Fibroblast of upper back skin (primary cell): ENCODE measurements around the gene ZDHHC7.
"Not testable (repeated sequence)": the region's sequence is repeated elsewhere in the genome, so short reads cannot be mapped to it uniquely, and the experiment has no call there.

ENCODE experiments used
- DNase-seq: peaks from one replicate; pipeline ENCODE4 v3.0.0-alpha.2; 2013

The ZDHHC7 gene

DNA sequence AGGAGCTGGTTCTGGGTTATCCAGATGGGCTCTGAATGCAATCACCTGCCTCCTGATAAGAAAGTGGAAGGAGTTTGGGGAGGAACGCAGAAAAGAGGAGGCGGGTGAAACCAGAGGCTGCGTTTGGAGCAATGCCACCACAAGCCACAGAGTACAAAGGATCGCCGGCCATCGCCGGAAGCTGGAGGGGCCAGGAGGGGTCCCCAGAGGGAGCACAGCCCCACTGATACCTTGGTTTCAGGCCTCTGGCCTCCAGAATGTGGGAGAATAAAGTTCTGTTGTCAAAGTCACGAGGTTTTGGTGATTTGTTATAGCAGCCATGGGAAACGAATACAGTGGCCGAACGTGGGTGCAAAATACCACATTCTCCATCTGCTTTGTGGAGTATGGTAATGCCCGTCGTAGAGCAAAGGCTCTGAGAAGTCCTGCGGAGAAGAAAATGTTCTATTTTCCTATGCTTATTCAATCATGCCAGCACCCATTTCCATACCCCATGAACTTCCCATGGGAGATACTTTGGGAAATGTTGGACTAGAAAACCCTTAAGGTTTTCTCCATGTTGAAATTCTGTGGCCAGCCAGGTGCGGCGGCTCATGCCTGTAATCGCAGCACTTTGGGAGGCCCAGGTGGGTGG lies 51.4 kb downstream of the ZDHHC7 start:
- no peak for DNase-seq

DNA sequence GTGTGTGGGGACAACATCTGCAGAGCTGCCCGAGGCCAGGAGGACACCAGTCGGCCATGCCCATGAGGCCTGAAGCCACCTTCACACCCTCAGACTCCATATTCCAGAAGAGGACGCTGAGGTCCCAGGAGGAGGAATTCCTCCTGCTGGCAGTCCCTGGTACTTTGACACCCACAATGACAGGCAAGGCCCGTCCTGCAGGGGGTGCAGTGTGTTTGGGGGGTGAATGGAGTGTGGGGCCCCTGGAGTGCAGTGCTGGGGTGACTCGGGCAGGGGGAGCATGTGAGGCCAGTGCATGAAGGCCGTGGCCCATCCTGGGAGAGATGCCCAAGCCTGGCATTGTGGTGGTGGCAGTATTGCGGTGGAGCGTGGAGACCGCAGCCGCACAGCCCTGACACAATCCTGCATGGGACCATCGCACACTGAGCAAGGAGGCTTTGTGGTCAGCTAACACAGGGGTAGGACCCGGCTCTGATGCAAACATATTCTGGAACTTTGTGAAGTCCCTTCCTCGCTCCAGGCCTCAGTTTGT lies 52.2 kb downstream of the ZDHHC7 start:
- DNase-seq = no peak

DNA sequence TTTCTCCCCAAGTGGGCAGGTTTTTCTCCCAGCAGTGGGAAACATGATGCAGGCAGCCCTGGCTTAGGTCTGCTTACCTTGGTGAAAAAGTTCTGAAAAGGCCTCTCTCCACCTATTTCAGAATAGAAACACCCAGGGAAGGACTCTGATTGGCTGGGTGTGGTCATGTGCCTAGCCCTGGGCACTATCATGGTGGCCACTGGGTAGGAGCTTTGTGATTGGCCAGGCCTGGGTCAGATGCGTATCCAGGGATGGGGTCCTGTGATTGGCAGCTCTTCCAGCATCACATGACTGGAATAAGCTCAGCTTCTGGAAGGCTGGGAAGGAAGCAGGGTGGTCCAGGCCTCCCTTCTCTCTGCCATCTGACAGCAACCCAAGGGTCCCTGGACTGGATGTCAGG lies 53.5 kb downstream of the ZDHHC7 start:
- no peak for DNase-seq

DNA sequence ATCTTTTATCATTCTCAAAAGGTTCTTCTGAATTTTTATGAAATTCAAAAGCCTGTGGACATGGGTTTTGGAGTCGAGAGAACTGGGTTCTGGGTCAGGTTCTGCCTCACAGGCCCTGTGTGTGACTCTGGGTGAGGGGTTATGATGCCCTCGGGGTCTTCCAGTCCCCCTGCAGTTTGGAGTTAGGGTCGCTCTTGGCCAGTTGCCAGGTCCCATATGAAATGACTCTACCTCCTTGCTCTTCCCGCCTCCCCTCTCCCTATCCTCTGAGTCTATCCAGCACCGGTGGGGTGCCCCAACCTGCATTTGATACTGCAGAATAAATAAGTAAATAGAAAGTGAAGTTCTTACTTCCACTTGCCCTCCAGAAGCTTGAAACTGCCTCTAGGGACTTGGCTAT lies 54.1 kb downstream of the ZDHHC7 start:
- no peak for DNase-seq

DNA sequence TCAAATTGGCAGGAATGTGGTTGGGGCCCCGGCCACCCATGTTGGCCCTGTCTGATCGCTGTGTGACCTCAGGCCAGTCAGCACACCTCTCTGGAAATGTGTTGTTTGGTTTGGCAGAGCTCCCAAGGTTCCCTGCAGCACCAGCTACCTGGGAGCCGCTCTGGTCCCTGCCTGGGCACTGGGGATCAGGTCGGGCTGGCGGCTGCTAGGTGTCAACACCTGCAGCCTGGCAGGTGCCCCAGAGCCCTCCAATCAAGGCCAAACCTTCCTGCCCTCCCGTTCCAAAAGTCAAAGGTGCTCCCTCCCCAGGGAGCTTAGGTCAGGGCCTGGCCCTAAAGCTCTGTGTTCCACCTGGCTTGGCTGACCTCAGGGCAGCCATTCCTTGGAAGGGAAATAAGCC lies 55.9 kb downstream of the ZDHHC7 start:
- DNase-seq = no peak

DNA sequence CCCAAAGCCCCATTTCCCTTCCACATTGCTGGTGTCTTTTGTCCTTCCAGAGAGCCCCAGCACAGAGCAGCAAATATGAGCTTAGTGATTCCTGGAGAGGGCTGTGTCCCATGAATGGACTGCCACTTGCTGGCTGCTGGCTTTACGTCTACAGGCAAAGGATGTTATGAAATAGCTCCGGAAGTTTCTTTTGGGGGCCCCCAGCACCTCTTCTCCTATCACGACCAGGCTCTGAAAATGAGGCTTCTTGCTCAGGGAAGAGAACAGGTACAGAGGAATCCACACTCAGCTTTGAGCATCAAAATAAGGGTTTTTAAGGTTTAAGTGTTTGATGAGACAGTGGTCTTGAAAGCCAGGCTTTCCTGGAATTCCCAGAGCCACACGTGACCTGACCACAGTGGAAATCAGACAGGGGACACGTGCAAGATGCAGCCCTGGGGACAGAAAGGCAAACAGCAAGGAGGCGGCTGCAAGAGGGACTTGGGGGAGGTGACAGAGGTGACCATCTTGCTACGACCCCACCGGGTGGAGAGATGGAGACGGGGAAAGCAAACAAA lies 58.1 kb downstream of the ZDHHC7 start:
- no peak for DNase-seq

DNA sequence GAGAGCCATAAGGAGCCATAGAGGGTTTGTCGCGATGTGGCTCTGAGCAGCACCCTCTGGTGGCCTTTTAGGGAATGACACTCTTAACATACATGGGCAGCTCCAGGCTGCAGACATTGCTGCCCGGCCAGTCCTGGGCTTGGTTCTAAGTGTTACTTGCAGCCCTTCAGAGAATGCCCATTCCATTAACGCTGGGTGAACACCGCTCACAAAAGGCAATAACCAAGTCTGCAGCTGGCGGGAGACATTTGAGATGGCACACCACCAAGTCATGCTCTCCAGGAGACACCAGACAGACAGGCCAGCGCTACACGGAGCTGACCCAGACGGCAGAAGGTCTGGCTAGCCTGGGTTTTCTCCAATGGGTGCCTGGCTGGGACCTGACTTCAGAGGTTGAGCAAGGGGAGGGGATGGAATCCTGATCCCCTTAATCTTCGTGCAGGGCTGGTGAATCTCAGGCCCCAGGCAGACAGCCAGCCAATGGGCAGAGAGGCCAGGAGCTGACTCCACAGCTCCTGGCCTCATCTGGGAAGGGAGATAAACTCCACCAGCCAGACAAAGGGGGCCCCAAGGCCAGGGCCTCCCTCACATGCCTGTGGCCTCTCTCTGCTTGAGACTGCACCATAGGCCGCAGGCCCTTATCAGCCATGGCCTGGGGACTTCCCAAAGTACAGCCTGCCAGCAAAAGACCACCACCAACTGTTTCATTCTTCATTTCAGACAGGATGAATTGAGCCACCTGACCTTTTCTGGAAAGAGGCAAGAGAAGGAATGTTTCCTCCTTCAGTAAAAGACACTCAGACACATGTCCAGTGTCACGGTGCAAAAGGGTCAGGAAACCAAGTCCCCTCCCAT lies 58.8 kb downstream of the ZDHHC7 start:
- DNase-seq = peak; percentile 78

DNA sequence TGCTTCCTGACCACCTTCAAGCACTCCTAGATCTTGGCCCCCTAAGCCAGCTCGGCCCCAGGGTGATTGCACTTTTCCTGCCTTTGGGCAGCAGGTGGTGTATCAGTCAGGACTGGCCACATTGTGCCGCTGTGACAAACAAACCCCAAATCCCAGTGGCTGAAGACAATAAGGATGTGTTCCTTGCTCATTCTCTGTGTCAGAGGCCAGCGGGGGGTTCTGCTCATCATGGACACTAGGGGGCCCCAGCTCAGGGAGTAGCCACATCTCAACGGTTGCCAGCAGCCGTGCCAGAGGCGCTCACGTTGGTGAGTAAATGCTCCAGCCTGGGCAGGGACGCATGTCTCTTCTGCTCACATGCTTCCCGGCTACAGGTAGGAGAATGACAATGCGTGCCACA lies 60.4 kb downstream of the ZDHHC7 start:
- DNase-seq = no peak

DNA sequence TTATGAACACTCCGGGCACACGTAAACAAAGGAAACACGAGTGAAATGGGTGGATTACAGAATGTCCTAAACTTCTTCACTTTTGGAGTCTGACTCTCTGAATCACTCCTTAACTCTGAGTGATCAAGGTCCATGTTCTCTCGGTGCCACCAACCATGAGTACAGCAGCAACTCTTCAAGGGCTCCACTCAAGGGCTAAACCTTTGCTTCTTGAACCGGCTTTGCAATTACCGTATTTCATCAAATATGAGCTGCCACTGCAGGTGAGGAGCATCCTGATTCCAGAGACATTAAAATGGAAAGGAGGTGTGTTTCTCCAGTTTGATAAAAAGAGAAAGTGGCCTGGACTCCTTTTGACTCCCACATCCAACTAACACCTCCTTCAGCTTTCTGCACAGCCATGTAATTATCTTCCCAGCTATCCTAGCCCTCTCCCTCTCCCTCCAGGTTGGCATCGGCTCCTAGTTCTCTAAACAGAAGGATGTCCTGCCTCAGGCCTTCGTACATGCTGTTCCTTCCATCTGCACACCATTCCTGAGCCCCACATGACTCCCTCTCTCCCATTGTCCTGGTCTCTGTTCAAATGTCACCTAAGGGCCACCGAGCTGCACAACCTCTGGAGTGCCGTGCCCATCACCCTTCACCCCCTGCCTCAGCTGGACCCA lies 61.4 kb downstream of the ZDHHC7 start:
- DNase-seq = no peak

DNA sequence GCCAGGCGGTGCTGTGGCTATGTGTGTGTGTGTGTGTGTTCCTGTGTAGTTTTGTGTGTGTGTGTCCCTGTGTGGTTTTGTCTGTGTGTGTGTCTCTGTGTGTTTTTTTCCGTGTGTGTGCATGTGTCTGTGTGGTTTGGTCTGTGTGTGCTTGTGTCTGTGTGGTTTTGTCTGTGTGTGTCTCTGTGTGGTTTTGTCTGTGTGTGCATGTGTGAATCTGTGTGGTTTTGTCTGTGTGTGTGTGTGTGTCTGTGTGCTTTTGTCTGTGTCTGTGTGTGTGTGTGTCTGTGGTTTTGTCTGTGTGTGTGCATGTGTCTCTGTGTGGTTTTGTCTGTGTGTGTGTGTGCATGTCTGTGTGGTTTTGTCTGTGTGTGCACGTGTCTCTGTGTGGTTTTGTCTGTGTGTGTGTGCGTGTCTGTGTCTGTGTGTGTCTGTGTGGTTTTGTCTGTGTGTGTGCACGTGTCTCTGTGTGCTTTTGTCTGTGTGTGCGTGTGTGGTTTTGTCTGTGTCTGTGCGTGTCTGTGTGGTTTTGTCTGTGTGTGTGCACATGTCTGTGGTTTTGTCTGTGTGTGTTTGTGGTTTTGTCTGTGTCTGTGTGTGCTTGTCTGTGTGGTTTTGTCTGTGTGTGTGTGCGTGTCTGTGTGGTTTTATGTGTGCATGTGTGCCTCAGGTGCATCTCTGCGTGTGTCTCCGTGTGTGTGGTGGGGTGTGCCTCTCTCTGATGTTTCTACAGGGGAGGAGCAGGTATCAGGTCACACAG lies 62.3 kb downstream of the ZDHHC7 start:
- no peak for DNase-seq

DNA sequence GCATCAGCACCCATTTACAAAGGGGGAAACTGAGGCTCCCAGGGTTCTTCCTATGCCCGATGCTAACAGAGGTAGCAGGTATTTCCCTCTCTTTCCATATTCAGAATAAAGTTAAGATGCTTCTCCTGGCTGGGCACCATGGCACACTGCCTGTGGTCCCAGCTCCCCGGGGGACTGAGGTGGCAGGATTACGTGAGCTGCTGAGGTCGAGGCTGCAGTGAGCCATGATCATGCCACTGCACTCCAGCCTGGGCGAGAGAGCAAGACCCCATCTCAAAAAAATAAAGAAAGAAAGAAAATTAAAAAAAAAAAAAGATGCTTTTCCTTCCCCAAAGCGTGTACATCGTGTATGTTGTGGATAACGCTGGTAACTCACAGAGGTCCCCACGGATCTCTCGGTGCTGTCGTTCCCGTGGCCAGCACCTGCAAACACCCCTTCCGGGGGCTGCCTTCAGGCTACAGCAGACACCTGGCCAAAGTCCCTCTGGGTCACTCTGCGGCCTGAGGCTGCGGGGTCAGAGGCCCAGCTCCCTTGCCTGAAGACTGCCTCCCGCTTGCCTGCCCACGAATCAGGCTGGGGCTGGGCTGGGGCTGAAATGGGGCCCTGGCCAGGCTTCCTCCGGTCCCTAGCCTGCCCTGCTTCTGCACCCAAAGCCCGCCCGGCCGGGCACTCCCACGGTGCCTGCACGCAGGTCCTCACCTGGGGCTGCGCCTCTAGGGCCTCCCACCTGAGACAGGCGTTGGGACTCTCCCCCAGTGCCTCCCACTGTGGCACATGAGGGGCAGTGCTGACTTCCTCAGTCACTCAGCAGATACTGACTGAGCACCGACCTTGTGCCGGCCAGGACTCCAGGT lies 63.1 kb downstream of the ZDHHC7 start:
- DNase-seq = no peak

DNA sequence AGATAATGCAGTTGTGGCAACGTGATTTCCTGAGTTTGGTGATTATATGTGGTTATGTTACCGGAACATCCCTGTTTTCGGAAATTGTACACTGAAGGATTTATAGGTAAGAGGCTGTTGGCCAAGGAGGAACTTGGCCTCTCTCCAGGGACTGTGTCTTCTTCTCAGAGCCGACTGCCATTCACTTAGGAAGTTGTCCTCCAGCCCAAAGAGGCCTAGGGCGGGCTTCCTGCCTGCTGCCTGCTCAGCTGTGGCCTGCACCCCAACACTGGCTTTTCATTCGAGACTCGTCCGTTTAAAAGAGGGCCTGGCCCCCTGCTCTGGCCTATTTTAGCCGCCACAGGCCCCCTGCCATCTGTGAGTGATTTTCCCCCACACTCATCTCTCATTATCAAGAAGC lies 64.3 kb downstream of the ZDHHC7 start:
- DNase-seq = no peak

DNA sequence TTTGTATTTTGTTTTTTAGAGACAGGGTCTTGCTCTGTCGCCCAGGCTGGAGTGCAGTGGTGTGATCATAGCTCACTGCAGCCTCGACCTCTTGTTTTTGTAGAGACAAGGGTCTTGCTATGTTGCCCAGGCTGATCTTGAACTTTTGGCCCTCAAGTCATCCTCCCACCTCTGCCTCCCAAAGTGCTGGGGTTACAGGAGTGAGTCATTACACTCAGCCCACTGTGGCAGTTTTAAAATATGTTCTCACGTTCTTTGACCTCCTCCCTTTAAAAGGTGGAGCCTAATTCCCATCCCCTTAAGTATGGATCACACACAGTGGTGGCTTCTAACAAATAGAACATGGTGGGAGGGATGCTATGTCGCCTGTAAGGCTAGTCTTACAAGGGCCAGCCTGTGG lies 67.7 kb downstream of the ZDHHC7 start:
- no peak for DNase-seq

DNA sequence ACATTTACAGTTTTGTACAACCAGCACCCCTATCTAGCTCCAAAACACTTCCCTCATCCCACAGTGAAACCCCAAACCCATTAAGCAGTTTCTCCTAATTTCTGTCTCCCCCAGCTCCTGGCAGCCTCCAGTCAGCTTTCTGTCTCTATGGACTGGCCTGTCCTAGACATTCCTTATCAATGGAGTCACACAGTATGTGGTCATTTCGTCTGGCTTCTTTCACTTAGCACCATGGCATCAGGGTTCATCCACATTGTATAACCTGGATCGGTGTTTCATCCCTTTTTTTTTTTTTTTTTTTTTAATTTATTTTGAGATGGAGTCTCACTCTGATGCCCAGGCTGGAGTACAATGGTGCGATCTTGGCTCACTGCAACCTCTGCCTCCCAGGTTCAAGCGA lies 68.5 kb downstream of the ZDHHC7 start:
- no peak for DNase-seq

DNA sequence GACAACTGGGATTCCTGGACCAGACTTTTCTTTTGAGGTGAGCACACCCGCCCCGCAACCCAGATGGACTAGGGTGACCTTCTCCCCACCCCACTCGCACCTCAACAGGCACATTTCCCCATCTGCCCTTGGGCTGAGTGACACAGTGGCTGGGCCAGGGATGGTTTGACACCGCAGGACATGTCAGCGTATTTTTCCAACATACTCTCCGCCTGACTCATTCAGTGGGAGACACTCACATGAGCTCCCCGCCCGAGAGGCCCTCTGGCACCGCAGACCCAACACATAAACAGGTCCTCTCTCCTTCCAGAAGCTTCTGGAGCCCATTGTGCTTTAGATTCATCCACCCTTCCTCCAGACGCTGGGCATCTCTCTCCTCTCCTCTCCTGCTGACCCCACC lies 69.4 kb downstream of the ZDHHC7 start:
- DNase-seq = no peak

DNA sequence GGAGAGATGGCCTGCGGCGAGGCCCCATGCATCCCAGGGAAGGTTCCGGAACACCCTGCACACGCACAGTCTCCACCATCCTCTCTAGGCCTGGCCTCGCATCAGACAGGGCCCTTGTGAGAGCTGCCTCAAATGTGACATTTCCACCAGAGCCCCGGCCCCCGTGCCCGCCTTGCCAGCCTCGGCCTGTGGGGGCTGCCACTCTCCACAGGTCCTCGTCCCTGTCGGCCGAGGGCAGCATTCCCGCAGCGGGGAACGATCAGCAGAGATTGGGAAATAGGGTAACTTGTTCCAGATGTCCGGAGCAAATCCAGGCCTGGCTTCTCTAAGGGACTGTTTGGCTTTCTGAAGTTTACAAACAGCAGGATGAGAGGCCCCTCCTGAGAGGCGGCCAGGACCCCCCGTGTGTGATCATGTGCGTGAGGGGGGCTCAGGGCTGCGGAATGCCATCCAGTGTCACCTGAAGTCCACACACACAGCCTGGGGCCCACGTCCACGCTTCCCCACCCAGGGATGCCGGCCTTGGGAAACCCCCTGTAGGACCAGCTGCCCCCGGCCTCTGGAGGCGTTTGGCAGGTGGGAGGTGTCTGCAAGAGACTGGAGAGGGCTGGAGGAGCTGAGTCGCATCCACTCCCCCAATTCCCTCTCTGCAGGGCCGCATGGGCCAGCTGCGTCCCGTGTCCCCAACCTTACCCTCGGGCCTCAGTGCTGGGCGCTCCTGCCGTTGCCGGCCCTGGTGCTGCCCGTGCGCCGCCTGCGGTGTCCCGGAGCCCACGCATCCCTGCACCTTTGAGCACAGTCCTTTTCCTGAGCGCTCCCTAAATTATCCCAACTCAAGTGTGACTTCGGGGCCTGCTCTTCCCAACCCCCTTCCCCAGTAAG lies 70.4 kb downstream of the ZDHHC7 start:
- DNase-seq = peak; percentile 60

DNA sequence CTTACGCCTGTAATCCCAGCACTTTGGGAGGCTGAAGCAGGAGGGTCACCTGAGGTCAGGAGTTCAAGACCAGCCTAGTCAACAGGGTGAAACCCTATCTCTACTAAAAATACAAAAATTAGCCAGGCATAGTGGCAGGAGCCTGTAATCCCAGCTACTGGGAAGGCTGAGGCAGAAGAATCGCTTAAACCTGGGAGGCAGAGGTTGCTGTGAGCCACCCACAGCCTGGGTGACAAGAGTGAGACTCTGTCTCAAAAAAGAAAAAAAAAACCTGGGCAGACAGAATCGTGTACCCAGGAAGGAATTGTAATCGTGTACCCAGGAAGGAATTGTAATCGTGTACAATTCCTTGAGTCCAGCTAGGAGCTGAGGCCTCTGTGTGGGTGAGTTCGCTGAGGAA lies 72.7 kb downstream of the ZDHHC7 start:
- DNase-seq = not testable (repeated sequence)

DNA sequence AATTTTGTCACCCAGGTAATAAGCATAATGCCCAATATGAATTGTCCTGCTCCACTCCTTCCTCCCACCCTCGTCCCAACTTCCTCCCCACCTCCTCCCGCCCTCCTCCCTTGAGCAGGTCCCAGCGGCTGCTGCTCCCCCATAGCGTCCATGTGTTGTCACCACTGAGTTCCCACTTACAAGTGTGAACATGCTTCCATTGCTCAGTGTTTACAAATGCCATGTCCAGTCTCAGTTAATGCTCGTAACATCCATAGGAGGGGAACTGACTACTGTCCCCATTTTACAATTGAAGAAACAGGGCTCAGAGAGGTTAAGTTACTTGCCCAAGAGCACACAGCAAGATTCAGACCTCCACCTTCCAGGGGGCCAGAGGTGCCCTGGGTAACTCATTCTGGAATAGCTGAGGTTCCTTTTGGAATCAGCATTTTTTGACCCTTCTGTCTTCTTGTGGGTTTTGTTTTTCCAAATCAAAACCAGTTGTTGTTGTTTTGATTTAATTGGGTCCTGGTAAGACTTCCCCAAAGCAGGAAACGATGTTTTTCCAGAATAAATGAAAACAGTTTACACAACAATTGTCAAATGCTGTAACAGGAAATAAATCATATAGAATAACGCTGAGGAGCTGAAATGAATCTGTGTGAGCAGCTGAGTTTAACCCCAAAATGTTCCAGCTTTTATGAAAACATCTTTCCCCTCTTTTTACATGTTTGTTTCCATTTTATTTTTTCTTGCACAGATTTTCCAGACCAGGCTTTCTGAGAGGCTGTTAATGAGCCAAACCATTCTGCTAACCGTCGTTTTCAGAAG lies 73.9 kb downstream of the ZDHHC7 start:
- DNase-seq = no peak

DNA sequence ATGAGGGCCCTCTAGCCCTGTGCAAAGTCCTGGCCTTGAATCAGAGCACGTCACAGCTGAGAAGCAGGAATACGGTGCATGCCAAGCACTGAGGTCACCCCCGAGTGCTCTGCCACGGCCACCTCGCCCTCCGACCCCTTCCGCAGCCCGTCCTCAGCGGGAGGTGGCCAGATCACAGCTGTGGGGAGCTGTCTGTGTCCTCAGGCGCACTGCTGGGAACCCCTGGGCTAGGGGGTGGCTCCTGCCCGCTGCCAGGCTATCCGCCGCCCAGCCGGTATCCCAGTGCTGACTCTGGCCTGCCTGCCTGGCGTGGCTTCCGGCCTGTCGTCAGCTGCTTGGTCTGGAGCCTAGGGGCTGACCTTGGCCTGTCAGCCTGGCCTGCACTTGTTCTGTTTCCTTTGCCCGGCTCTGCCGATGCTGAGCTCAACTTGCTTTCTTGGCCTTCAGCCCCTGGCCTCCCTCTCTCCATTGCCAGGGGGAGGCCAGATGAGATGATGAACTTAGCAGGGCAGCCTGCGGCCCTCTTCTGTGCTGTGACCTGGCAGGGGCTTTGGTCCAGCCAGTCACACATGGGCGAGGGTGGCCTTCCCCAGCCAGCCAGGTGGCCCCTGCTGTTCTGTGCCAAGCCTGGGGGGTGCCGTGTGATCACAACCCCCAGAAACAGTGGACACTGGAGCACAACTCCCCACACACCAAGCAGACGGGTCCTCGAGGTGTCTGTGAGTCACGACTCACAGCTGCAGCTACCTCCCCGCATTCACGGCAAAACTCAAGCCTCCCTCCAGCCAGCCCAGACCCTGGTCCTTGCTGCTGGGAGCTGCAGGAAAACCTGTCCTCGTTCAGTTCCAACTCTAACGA lies 77.3 kb downstream of the ZDHHC7 start:
- DNase-seq = no peak
